MM.1S (cell line): Measurements from ENCODE around the gene PRAMEF11.
"Not testable (repeated sequence)": the region's sequence is repeated elsewhere in the genome, so short reads cannot be mapped to it uniquely, and the experiment has no call there.

Source experiments
- EZH2 ChIP-seq: fragments of 300-600 bp; sonication (generic); optimal IDR thresholded peaks from 2 replicates; pipeline ENCODE3; 2017; ENCODE audit warnings: low read depth, mild to moderate bottlenecking, antibody characterized with exemption, low read length, mixed read lengths
- EZH2phosphoT487 ChIP-seq: fragments of 300-600 bp; sonication (generic); IDR thresholded peaks from 2 replicates; pipeline ENCODE4 v1.6.1; 2018; ENCODE audit warnings: antibody characterized with exemption, low read length
- TF ChIP-seq, protein P1 (sequence below): fragments of 300-600 bp; sonication (generic); IDR thresholded peaks from 2 replicates; pipeline ENCODE4 v1.5.1; 2016; ENCODE audit warnings: antibody characterized with exemption, low read length, mixed read lengths

DNA sequence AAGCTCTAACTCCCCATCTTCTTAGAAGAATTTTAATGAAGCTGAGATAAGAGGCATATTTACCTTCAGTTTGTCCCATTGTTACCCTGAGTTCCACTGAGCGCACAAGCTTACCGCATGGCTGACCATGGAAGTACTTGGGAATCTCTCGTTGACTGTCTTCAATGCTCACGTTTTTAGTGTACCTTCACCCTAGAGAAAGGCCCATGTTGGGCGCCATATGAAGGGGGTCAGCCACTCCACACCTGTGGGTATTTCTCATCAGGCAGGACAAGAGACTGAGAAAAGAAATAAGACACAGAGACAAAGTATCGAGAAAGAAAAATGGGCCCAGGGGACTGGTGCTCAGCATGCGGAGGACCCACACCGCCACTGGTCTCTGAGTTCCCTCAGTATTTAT is 46.5 kb downstream of the PRAMEF11 start:
- TF ChIP-seq, protein P1, sequence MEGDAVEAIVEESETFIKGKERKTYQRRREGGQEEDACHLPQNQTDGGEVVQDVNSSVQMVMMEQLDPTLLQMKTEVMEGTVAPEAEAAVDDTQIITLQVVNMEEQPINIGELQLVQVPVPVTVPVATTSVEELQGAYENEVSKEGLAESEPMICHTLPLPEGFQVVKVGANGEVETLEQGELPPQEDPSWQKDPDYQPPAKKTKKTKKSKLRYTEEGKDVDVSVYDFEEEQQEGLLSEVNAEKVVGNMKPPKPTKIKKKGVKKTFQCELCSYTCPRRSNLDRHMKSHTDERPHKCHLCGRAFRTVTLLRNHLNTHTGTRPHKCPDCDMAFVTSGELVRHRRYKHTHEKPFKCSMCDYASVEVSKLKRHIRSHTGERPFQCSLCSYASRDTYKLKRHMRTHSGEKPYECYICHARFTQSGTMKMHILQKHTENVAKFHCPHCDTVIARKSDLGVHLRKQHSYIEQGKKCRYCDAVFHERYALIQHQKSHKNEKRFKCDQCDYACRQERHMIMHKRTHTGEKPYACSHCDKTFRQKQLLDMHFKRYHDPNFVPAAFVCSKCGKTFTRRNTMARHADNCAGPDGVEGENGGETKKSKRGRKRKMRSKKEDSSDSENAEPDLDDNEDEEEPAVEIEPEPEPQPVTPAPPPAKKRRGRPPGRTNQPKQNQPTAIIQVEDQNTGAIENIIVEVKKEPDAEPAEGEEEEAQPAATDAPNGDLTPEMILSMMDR: not testable (repeated sequence)
- not testable (repeated sequence) for TF ChIP-seq EZH2, EZH2phosphoT487
